ENCODE measurements around the gene AIP.
"Not testable (repeated sequence)": the region's sequence is repeated elsewhere in the genome, so short reads cannot be mapped to it uniquely, and the experiment has no call there.

The AIP gene

GRCh38 chr11:67507864-67508485, 25.1 kb downstream of the AIP start, which contains the start of gene CDK2AP2:
CDK2AP2 (minus strand) TSS chr11:67508162; CDS start chr11:67508082, 80 bp downstream.
- peak within 1 kb of the TSS; percentile 94 for H3K9ac ChIP-seq (ENCODE audit: low read depth, low read length)
- no peaks in the 10 kb centered on the region for H3K36me3 ChIP-seq (ENCODE audit: insufficient read depth, low read length)
- peaks cover 7% of the 10 kb centered on the region; the same call in 1 of the 2 replicates for H3K4me1 ChIP-seq (ENCODE audit: insufficient read depth, low read length)
- no peaks in the 10 kb centered on the region for H3K9me3 ChIP-seq (ENCODE audit: control insufficient read depth, insufficient read depth, low read length)

GRCh38 chr11:67508486-67509121, 25.8 kb downstream of the AIP start:
- Histone ChIP-seq H3K36me3 (ENCODE audit: insufficient read depth, low read length) (no peaks in the 10 kb centered on the region), H3K9me3 (ENCODE audit: control insufficient read depth, insufficient read depth, low read length) (no peaks in the 10 kb centered on the region), H3K4me1 (ENCODE audit: insufficient read depth, low read length) (peaks cover 7% of the 10 kb centered on the region; the same call in 1 of the 2 replicates), H3K9ac (ENCODE audit: low read depth, low read length) (peak overlapping the region; percentile 94)

GRCh38 chr11:67510023-67510345, 27.2 kb downstream of the AIP start:
- Histone ChIP-seq H3K9me3 (ENCODE audit: control insufficient read depth, insufficient read depth, low read length) (no peaks in the 10 kb centered on the region), H3K4me1 (ENCODE audit: insufficient read depth, low read length) (peaks cover 7% of the 10 kb centered on the region; the same call in 1 of the 2 replicates), H3K9ac (ENCODE audit: low read depth, low read length) (no peak overlapping the region), H3K36me3 (ENCODE audit: insufficient read depth, low read length) (no peaks in the 10 kb centered on the region)

- H3K4me1 ChIP-seq (ENCODE audit: insufficient read depth, low read length); H3K9me3 ChIP-seq (ENCODE audit: control insufficient read depth, insufficient read depth, low read length): not testable (repeated sequence)
These were observed 28.7 kb downstream of the AIP start for GRCh38 chr11:67511558-67511957.

GRCh38 chr11:67514116-67514515, 31.3 kb downstream of the AIP start:
- Histone ChIP-seq H3K36me3 (ENCODE audit: insufficient read depth, low read length) (no peaks in the 10 kb centered on the region), H3K9me3 (ENCODE audit: control insufficient read depth, insufficient read depth, low read length) (no peaks in the 10 kb centered on the region), H3K4me1 (ENCODE audit: insufficient read depth, low read length) (no peaks in the 10 kb centered on the region), H3K9ac (ENCODE audit: low read depth, low read length) (no peak overlapping the region)

More at GRCh38 chr11:67511558-67511957, 28.7 kb downstream of the AIP start:
- not testable (repeated sequence) for H3K36me3 ChIP-seq (ENCODE audit: insufficient read depth, low read length); H3K9ac ChIP-seq (ENCODE audit: low read depth, low read length)

- Histone ChIP-seq H3K9ac (ENCODE audit: low read depth, low read length) (no peak overlapping the region), H3K4me1 (ENCODE audit: insufficient read depth, low read length) (no peaks in the 10 kb centered on the region), H3K36me3 (ENCODE audit: insufficient read depth, low read length) (no peaks in the 10 kb centered on the region), H3K9me3 (ENCODE audit: control insufficient read depth, insufficient read depth, low read length) (no peaks in the 10 kb centered on the region)
These were observed 34.0 kb downstream of the AIP start for GRCh38 chr11:67516806-67517205.

- no peaks in the 10 kb centered on the region for H3K9me3 ChIP-seq (ENCODE audit: control insufficient read depth, insufficient read depth, low read length)
- H3K9ac ChIP-seq (ENCODE audit: low read depth, low read length): no peak overlapping the region
- H3K36me3 ChIP-seq (ENCODE audit: insufficient read depth, low read length): no peaks in the 10 kb centered on the region
- no peaks in the 10 kb centered on the region for H3K4me1 ChIP-seq (ENCODE audit: insufficient read depth, low read length)
These were observed 35.1 kb downstream of the AIP start for GRCh38 chr11:67517784-67518552.

- H3K36me3 ChIP-seq (ENCODE audit: insufficient read depth, low read length): no peaks in the 10 kb centered on the region
These were observed 36.9 kb downstream of the AIP start for GRCh38 chr11:67519726-67520125.

GRCh38 chr11:67520856-67521824, 38.3 kb downstream of the AIP start:
- no peaks in the 10 kb centered on the region for H3K9me3 ChIP-seq (ENCODE audit: control insufficient read depth, insufficient read depth, low read length)
- no peak overlapping the region for H3K9ac ChIP-seq (ENCODE audit: low read depth, low read length)
- no peaks in the 10 kb centered on the region for H3K36me3 ChIP-seq (ENCODE audit: insufficient read depth, low read length)
- H3K4me1 ChIP-seq (ENCODE audit: insufficient read depth, low read length): no peaks in the 10 kb centered on the region

More at GRCh38 chr11:67519726-67520125, 36.9 kb downstream of the AIP start:
- no peaks in the 10 kb centered on the region for H3K4me1 ChIP-seq (ENCODE audit: insufficient read depth, low read length)
- no peak overlapping the region for H3K9ac ChIP-seq (ENCODE audit: low read depth, low read length)
- H3K9me3 ChIP-seq (ENCODE audit: control insufficient read depth, insufficient read depth, low read length): no peaks in the 10 kb centered on the region

GRCh38 chr11:67521924-67522323, 39.1 kb downstream of the AIP start:
- H3K4me1 ChIP-seq (ENCODE audit: insufficient read depth, low read length): no peaks in the 10 kb centered on the region
- no peaks in the 10 kb centered on the region for H3K36me3 ChIP-seq (ENCODE audit: insufficient read depth, low read length)
- H3K9ac ChIP-seq (ENCODE audit: low read depth, low read length): no peak overlapping the region
- no peaks in the 10 kb centered on the region for H3K9me3 ChIP-seq (ENCODE audit: control insufficient read depth, insufficient read depth, low read length)

GRCh38 chr11:67522338-67522737, 39.5 kb downstream of the AIP start:
- Histone ChIP-seq H3K9me3 (ENCODE audit: control insufficient read depth, insufficient read depth, low read length) (no peaks in the 10 kb centered on the region), H3K9ac (ENCODE audit: low read depth, low read length) (no peak overlapping the region), H3K4me1 (ENCODE audit: insufficient read depth, low read length) (no peaks in the 10 kb centered on the region), H3K36me3 (ENCODE audit: insufficient read depth, low read length) (no peaks in the 10 kb centered on the region)

GRCh38 chr11:67522844-67523555, 40.2 kb downstream of the AIP start, which contains the start of gene CABP2:
CABP2 (minus strand) TSS chr11:67523446; CDS start chr11:67523326, 120 bp downstream.
- H3K4me1 ChIP-seq (ENCODE audit: insufficient read depth, low read length): no peaks in the 10 kb centered on the region
- no peaks in the 10 kb centered on the region for H3K36me3 ChIP-seq (ENCODE audit: insufficient read depth, low read length)
- H3K9me3 ChIP-seq (ENCODE audit: control insufficient read depth, insufficient read depth, low read length): no peaks in the 10 kb centered on the region
- H3K9ac ChIP-seq (ENCODE audit: low read depth, low read length): no peak within 1 kb of the TSS
